GM13976 (cell line): ENCODE results near the gene AGXT2.

Source experiments
- DNase-seq: peaks from one replicate; pipeline ENCODE4 v3.0.0; 2012; ENCODE audit warnings: low spot score
- CTCF ChIP-seq: IDR thresholded peaks from 2 replicates; pipeline ENCODE4 v1.5.1; 2012; ENCODE audit warnings: borderline replicate concordance, mild to moderate bottlenecking; ENCODE audit not compliant: insufficient read depth; ENCODE audit errors: extremely low read depth, missing control alignments, control extremely low read depth
- in situ Hi-C: fragments of 300-500 bp; cut with MboI; formaldehyde crosslinking; loops from one replicate; pipeline ENCODE4 v1.12.0; 2022; ENCODE audit warnings: low sequenced_read_pairs, mixed read lengths, inconsistent platforms; ENCODE audit not compliant: unreplicated experiment

AGXT2 gene

GRCh38 chr5:35010676-35011075, 37.1 kb downstream of the AGXT2 start:
- in situ Hi-C loops: loop anchor here (25.0 kb wide), 1 partner anchor 523 kb away; no protein-coding TSS in a partner anchor
- DNase-seq: no peak
- no peak for TF ChIP-seq CTCF

DNA sequence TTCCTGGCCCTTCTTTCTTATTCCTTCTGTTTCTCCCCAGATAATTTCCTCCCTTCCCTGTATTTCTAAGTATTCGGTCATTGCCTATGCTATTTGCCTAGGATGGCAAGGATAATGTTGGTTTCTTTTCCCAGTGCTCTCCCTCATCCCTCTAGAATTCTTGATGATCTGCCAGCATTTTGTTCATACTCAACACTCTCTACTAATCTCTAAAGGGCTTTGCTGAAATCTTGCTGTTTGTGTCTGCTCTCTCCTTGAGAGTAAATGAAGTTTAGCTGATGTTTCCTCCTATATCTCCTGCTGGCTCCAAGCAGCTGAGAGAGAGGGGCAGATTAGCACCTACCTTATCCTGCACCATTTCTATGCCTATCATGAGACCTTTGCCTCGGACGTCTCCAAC, 38.1 kb downstream of the AGXT2 start:
- in situ Hi-C loops: loop anchor here (25.0 kb wide), 1 partner anchor 522 kb away; no protein-coding TSS in a partner anchor
- TF ChIP-seq CTCF: no peak

DNA sequence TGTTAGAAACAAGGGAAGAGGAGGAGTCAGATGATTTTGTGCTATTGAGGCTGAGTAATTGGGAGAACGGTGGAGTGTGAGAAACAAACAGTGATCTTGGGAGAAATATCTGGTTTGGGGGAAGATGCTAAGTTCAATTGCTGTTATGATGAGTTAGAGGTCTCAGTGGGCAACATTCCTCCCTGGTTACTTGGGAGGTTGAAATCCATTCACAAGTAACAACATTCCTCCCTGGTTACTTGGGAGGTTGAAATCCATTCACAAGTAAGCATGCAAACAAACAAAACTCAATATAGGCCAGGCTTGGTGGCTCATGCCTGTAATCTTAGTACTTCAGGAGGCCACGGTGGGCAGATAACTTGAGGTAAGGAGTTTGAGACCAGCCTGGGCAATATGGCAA, 38.7 kb downstream of the AGXT2 start:
- in situ Hi-C loops: loop anchor here (25.0 kb wide), 1 partner anchor 522 kb away; no protein-coding TSS in a partner anchor
- TF ChIP-seq CTCF: no peak
- DNase-seq: no peak

More for the DNA sequence above, 38.1 kb downstream of the AGXT2 start:
- DNase-seq: no peak

GRCh38 chr5:35004771-35005170, 43.0 kb downstream of the AGXT2 start:
- no peak for DNase-seq
- in situ Hi-C loops: loop anchor here (25.0 kb wide), 1 partner anchor 517 kb away; no protein-coding TSS in a partner anchor
- no peak for TF ChIP-seq CTCF

DNA sequence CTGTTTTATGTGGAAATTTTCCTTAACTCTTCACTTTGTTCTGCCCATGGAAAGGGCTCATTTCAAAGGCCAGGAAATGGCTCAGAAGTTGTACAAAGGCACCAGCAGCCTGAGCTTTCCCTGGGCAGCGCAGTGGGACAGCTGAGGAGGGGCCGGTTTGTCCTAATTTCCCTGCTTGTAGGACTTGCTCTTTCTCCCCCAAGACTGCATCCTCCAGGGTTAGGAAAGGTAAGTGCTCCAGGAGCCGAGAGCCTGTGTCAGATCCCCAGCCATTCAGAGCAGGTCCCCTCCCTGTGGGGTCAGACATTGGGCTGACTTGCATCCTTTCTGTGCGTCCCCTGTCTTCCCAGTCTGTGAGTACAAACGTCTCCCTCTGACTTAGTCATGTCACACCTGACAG, 43.5 kb downstream of the AGXT2 start:
- in situ Hi-C loops: loop anchor here (25.0 kb wide), 1 partner anchor 517 kb away; no protein-coding TSS in a partner anchor
- no peak for TF ChIP-seq CTCF
- DNase-seq: no peak

- in situ Hi-C loops: loop anchor here (25.0 kb wide), 1 partner anchor 516 kb away; no protein-coding TSS in a partner anchor
- peak; percentile 79 for DNase-seq
- peak; percentile 78 for TF ChIP-seq CTCF
Measured at GRCh38 chr5:35003018-35003957, 44.5 kb downstream of the AGXT2 start.
